ENCODE measurements around the gene ZC3H13.

ZC3H13 gene, protein sequence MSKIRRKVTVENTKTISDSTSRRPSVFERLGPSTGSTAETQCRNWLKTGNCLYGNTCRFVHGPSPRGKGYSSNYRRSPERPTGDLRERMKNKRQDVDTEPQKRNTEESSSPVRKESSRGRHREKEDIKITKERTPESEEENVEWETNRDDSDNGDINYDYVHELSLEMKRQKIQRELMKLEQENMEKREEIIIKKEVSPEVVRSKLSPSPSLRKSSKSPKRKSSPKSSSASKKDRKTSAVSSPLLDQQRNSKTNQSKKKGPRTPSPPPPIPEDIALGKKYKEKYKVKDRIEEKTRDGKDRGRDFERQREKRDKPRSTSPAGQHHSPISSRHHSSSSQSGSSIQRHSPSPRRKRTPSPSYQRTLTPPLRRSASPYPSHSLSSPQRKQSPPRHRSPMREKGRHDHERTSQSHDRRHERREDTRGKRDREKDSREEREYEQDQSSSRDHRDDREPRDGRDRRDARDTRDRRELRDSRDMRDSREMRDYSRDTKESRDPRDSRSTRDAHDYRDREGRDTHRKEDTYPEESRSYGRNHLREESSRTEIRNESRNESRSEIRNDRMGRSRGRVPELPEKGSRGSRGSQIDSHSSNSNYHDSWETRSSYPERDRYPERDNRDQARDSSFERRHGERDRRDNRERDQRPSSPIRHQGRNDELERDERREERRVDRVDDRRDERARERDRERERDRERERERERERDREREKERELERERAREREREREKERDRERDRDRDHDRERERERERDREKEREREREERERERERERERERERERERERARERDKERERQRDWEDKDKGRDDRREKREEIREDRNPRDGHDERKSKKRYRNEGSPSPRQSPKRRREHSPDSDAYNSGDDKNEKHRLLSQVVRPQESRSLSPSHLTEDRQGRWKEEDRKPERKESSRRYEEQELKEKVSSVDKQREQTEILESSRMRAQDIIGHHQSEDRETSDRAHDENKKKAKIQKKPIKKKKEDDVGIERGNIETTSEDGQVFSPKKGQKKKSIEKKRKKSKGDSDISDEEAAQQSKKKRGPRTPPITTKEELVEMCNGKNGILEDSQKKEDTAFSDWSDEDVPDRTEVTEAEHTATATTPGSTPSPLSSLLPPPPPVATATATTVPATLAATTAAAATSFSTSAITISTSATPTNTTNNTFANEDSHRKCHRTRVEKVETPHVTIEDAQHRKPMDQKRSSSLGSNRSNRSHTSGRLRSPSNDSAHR (N-terminal part only)

GRCh38 chr13:46052319-46053161 is at the start of gene ZC3H13:
Gene ZC3H13 (minus strand): TSS chr13:46052746. CDS start chr13:46045507, 7,239 bp downstream.
- H3K4me3 ChIP-seq (ENCODE audit: low read length) = peak within 1 kb of the TSS; percentile 85
- TF ChIP-seq CTCF (IDR thresholded peaks at IDR 0.05; ENCODE audit: low read length) (peak; percentile 16; the same call in 1 of the 2 replicates), EZH2 (optimal IDR thresholded peaks at IDR 0.05; ENCODE audit: low read depth, low read length) (no peak), EZH2phosphoT487 (IDR thresholded peaks at IDR 0.05; ENCODE audit: low read length) (no peak)
- peak; percentile 88 for DNase-seq
- no peaks in the 10 kb centered on the region for H4K20me1 ChIP-seq (ENCODE audit: insufficient read depth, low read length)
- no peaks in the 10 kb centered on the region for H3K36me3 ChIP-seq (replicated peaks; ENCODE audit: insufficient read depth, low read length)
- peak within 1 kb of the TSS; percentile 74 for H3K27ac ChIP-seq (ENCODE audit: low read length)
- H3K27me3 ChIP-seq (replicated peaks; ENCODE audit: insufficient read depth, low read length) = no peaks in the 10 kb centered on the region
- H2AFZ ChIP-seq (ENCODE audit: low read length) = peak within 1 kb of the TSS; percentile 88
- H3K9ac ChIP-seq (ENCODE audit: low read length) = peak within 1 kb of the TSS; percentile 79
- no peaks in the 10 kb centered on the region for H3K9me3 ChIP-seq (replicated peaks; ENCODE audit: insufficient read depth, low read length)
- peaks cover 10% of the 10 kb centered on the region; the same call in 1 of the 2 replicates for H3K4me1 ChIP-seq (ENCODE audit: low read length)
- H3F3A ChIP-seq (ENCODE audit: insufficient read depth, low read length) = peaks cover 8% of the 10 kb centered on the region; the same call in 1 of the 2 replicates
- H3K4me2 ChIP-seq (ENCODE audit: low read depth, low read length) = peak within 1 kb of the TSS; percentile 74
- H3K79me2 ChIP-seq (ENCODE audit: low read length) = peaks cover 42% of the 10 kb centered on the region
- no peaks in the 10 kb centered on the region for H3K9me2 ChIP-seq (replicated peaks; ENCODE audit: insufficient read depth, low read length)

DNA sequence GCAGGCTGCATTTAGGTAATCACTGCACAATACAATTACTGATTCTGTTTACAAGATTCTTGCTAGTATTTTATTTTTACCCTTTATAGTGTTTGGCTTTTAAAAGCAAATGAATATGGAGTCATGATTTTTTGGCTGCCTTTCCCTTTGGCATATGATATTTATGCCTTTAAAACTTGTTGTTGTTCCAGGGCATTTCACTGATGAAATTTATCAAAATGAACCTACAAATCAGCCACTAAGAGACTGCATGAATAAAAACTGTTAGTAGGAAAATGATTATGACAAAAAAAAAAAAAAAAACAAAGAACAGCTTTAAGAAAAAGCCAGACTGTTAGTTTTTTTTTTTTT is 49.7 kb upstream of the ZC3H13 start:
- Histone ChIP-seq H4K20me1 (ENCODE audit: insufficient read depth, low read length) (no peaks in the 10 kb centered on the region), H3K9ac (ENCODE audit: low read length) (no peak overlapping the region), H3K79me2 (ENCODE audit: low read length) (no peaks in the 10 kb centered on the region), H3K9me2 (replicated peaks; ENCODE audit: insufficient read depth, low read length) (no peaks in the 10 kb centered on the region), H3F3A (ENCODE audit: insufficient read depth, low read length) (no peaks in the 10 kb centered on the region), H3K9me3 (replicated peaks; ENCODE audit: insufficient read depth, low read length) (no peaks in the 10 kb centered on the region), H2AFZ (ENCODE audit: low read length) (no peak overlapping the region), H3K4me1 (ENCODE audit: low read length) (peaks cover 10% of the 10 kb centered on the region; the same call in 1 of the 2 replicates), H3K27ac (ENCODE audit: low read length) (no peak overlapping the region), H3K4me2 (ENCODE audit: low read depth, low read length) (no peak overlapping the region), H3K27me3 (replicated peaks; ENCODE audit: insufficient read depth, low read length) (no peaks in the 10 kb centered on the region), H3K4me3 (ENCODE audit: low read length) (no peak overlapping the region), H3K36me3 (replicated peaks; ENCODE audit: insufficient read depth, low read length) (no peaks in the 10 kb centered on the region)
- TF ChIP-seq CTCF (IDR thresholded peaks at IDR 0.05; ENCODE audit: low read length) = no peak
- no peak for TF ChIP-seq EZH2phosphoT487 (IDR thresholded peaks at IDR 0.05; ENCODE audit: low read length)
- no peak for TF ChIP-seq EZH2 (optimal IDR thresholded peaks at IDR 0.05; ENCODE audit: low read depth, low read length)
- no peak for DNase-seq
